Hematopoietic multipotent progenitor cell treated with erythropoietin and hydrocortisone succinate and interleukin-3 and kit ligand, for 6 days (in vitro differentiated cells): ENCODE data around the gene VGLL4.
"Not testable (repeated sequence)": the region's sequence is repeated elsewhere in the genome, so short reads cannot be mapped to it uniquely, and the experiment has no call there.

Experiments used
- DNase-seq: peaks from one replicate; pipeline ENCODE4 v3.0.0-alpha.2; 2015

Gene VGLL4

GRCh38 chr3:11643605-11644087 is at the start of gene VGLL4:
Gene VGLL4, minus strand, starts transcription at chr3:11643915. Its CDS starts 397 bp downstream, at chr3:11643518.
- DNase-seq: peak; percentile 90

- DNase-seq: no peak
Measured at GRCh38 chr3:11692532-11692813, 48.8 kb upstream of the VGLL4 start.

- no peak for DNase-seq
Measured at GRCh38 chr3:11691767-11692531, 48.2 kb upstream of the VGLL4 start.

- DNase-seq: no peak
Measured at GRCh38 chr3:11690863-11691766, 47.4 kb upstream of the VGLL4 start.

- DNase-seq: no peak
Measured at GRCh38 chr3:11689749-11690148, 46.0 kb upstream of the VGLL4 start.

GRCh38 chr3:11684980-11685379 is 41.3 kb upstream of the VGLL4 start:
- not testable (repeated sequence) for DNase-seq

GRCh38 chr3:11680509-11680908 is 36.8 kb upstream of the VGLL4 start:
- DNase-seq: no peak

- no peak for DNase-seq
Measured at GRCh38 chr3:11679964-11680363, 36.2 kb upstream of the VGLL4 start.

- no peak for DNase-seq
Measured at GRCh38 chr3:11672363-11672762, 28.6 kb upstream of the VGLL4 start.

GRCh38 chr3:11671648-11672100 is 28.0 kb upstream of the VGLL4 start:
- peak; percentile 23 for DNase-seq

GRCh38 chr3:11668243-11669235 is 24.8 kb upstream of the VGLL4 start:
- DNase-seq: no peak

- DNase-seq: no peak
Measured at GRCh38 chr3:11665331-11665730, 21.6 kb upstream of the VGLL4 start.

- DNase-seq: no peak
Measured at GRCh38 chr3:11662392-11662990, 18.8 kb upstream of the VGLL4 start.

- peak; percentile 83 for DNase-seq
Measured at GRCh38 chr3:11661827-11662226, 18.1 kb upstream of the VGLL4 start.

GRCh38 chr3:11661052-11661656 is 17.4 kb upstream of the VGLL4 start:
- DNase-seq: no peak

- DNase-seq: no peak
Measured at GRCh38 chr3:11660242-11660641, 16.5 kb upstream of the VGLL4 start.

- no peak for DNase-seq
Measured at GRCh38 chr3:11658180-11658579, 14.5 kb upstream of the VGLL4 start.

GRCh38 chr3:11655196-11655928 is 11.6 kb upstream of the VGLL4 start:
- DNase-seq: peak; percentile 44

GRCh38 chr3:11654166-11654565 is 10.5 kb upstream of the VGLL4 start:
- no peak for DNase-seq

- no peak for DNase-seq
Measured at GRCh38 chr3:11653298-11654055, 9.8 kb upstream of the VGLL4 start.
